HCT116 (cell line): ENCODE results near the gene QKI. TPM values are rescaled to one million over a fixed set of nuclear protein-coding genes. Genes with fewer than 3 reads are reported as not detected.

Source experiments
- ATAC-seq: fragments of 200-7000 bp; cut with Tn5 transposase; 2 replicates; pipeline ENCODE4 v1.9.1; 2020; ENCODE audit warnings: mild to moderate bottlenecking, moderate library complexity
- BruUV-seq: library from RNA; stranded (reverse); fragments of 400-500 nt; replicated peaks from 2 replicates; lab custom pipeline; 2021; lab: Mats Ljungman, UMichigan
- CTCF ChIA-PET: fragments of 300-600 bp; sonication (Branson Sonifier 250); formaldehyde crosslinking; loops from one replicate; lab custom pipeline; 2021; ENCODE audit warnings: antibody characterized with exemption; lab: Charles Lee
- POLR2A ChIA-PET: fragments of 300-600, 350-600 bp; sonication (Branson Sonifier 250); formaldehyde crosslinking; loops from one replicate; lab custom pipeline; 2021; ENCODE audit warnings: antibody characterized with exemption; lab: Charles Lee
- RAD21 ChIA-PET, 2 experiments: fragments of 300-600 bp; sonication (Branson Sonifier 250); formaldehyde crosslinking; loops; one replicate each; lab custom pipeline; 2023; ENCODE audit warnings: low total read pairs in 2 of 2; ENCODE audit not compliant: uncharacterized antibody in 2 of 2, unreplicated experiment in 2 of 2, low non-redundant PET in 1 of 2; lab: Charles Lee
- DNase-seq: peaks from one replicate; pipeline ENCODE4 v3.0.0-alpha.2; 2010; ENCODE audit warnings: low read depth, low spot score
- H2AFZ ChIP-seq: fragments of 200-600 bp; shearing (Covaris generic), sonication (generic); 2 replicates; pipeline ENCODE4 v1.6.1; 2017; ENCODE audit warnings: low read depth, mixed run types, mixed read lengths, antibody characterized with exemption, low read length; ENCODE audit not compliant: poor library complexity, severe bottlenecking
- H3K27ac ChIP-seq: 2 replicates; pipeline ENCODE4 v1.5.1; 2012; ENCODE audit warnings: low read depth, low read length
- H3K27me3 ChIP-seq: fragments of 200-600 bp; sonication (generic); 2 replicates; pipeline ENCODE4 v1.6.1; 2016; ENCODE audit warnings: mixed run types, low read length, mixed read lengths; ENCODE audit not compliant: insufficient read depth
- H3K36me3 ChIP-seq, 2 experiments: fragments of 200-500 bp in 1 of 2; fragments of 200-600 bp in 1 of 2; sonication (Bioruptor generic) in 1 of 2; sonication (generic) in 1 of 2; 2 replicates each; pipeline versions ENCODE4 v1.5.1 to v1.6.1; 2014 to 2016; ENCODE audit warnings: low read length in 2 of 2, inconsistent platforms in 1 of 2, mixed read lengths in 1 of 2, mixed run types in 1 of 2; ENCODE audit not compliant: insufficient read depth in 2 of 2, control insufficient read depth in 1 of 2
- H3K4me1 ChIP-seq, 2 experiments: fragments of 200-600 bp in 1 of 2; sonication (generic) in 1 of 2; 2 replicates each; pipeline versions ENCODE4 v1.5.1 to v1.6.1; 2012 to 2017; ENCODE audit warnings: low read length in 2 of 2, inconsistent platforms in 1 of 2, mild to moderate bottlenecking in 1 of 2, mixed read lengths in 1 of 2, mixed run types in 1 of 2, moderate library complexity in 1 of 2; ENCODE audit not compliant: insufficient read depth in 2 of 2, control insufficient read depth in 1 of 2
- H3K4me2 ChIP-seq: fragments of 200-600 bp; sonication (generic); 2 replicates; pipeline ENCODE4 v1.6.1; 2017; ENCODE audit warnings: mixed run types, low read length, mixed read lengths
- H3K4me3 ChIP-seq, 2 experiments: fragments of 200-600 bp in 1 of 2; sonication (generic) in 1 of 2; replicated peaks in 1 of 2; 2 replicates each; pipeline ENCODE4 v1.5.1; 2011 to 2016; ENCODE audit warnings: low read length in 2 of 2, control low read depth in 1 of 2, low read depth in 1 of 2, mild to moderate bottlenecking in 1 of 2, mixed read lengths in 1 of 2, mixed run types in 1 of 2
- H3K79me2 ChIP-seq: fragments of 200-600 bp; sonication (generic); 2 replicates; pipeline ENCODE4 v1.6.1; 2017; ENCODE audit warnings: mild to moderate bottlenecking, mixed run types, low read length, moderate library complexity, mixed read lengths; ENCODE audit not compliant: insufficient read depth
- H3K9ac ChIP-seq: fragments of 200-600 bp; sonication (generic); 2 replicates; pipeline ENCODE4 v1.6.1; 2016; ENCODE audit warnings: low read length, mixed read lengths
- H3K9me2 ChIP-seq: fragments of 200-600 bp; sonication (generic), shearing (Covaris generic); 2 replicates; pipeline ENCODE4 v1.6.1; 2017; ENCODE audit warnings: mixed run types, mild to moderate bottlenecking, moderate library complexity; ENCODE audit not compliant: insufficient read depth
- H3K9me3 ChIP-seq, 2 experiments: fragments of 200-500 bp in 1 of 2; fragments of 200-600 bp in 1 of 2; sonication (Bioruptor generic) in 1 of 2; sonication (generic) in 1 of 2; 2 replicates each; pipeline ENCODE4 v1.6.1; 2014 to 2017; ENCODE audit warnings: low read length in 2 of 2, mixed read lengths in 2 of 2, inconsistent platforms in 1 of 2, low read depth in 1 of 2, mild to moderate bottlenecking in 1 of 2, mixed run types in 1 of 2, moderate library complexity in 1 of 2; ENCODE audit not compliant: control insufficient read depth in 1 of 2, insufficient read depth in 1 of 2
- H4K20me1 ChIP-seq: fragments of 200-600 bp; sonication (generic), shearing (Covaris generic); 2 replicates; pipeline ENCODE4 v1.6.1; 2017; ENCODE audit warnings: mixed run types, mild to moderate bottlenecking, moderate library complexity; ENCODE audit not compliant: insufficient read depth
- ATF3 ChIP-seq: IDR thresholded peaks from 2 replicates; pipeline ENCODE4 v1.6.1; 2012
- CBX3 ChIP-seq: IDR thresholded peaks from 2 replicates; pipeline ENCODE4 v1.6.1; 2012; ENCODE audit warnings: low read depth
- CTCF ChIP-seq, 3 experiments: fragments of 200-600 bp in 1 of 3; sonication (generic) in 1 of 3; IDR thresholded peaks in 2 of 3; conservative IDR thresholded peaks in 1 of 3; 2 replicates each; pipeline ENCODE4 v1.5.1; 2012 to 2017; ENCODE audit warnings: low read depth in 2 of 3, low read length in 2 of 3, antibody characterized with exemption in 1 of 3, borderline replicate concordance in 1 of 3, control low read depth in 1 of 3, mild to moderate bottlenecking in 1 of 3, mixed read lengths in 1 of 3, mixed run types in 1 of 3, moderate library complexity in 1 of 3; ENCODE audit not compliant: insufficient read depth in 1 of 3
- ELF1 ChIP-seq: IDR thresholded peaks from 2 replicates; pipeline ENCODE4 v1.6.1; 2012; ENCODE audit warnings: low read depth, borderline replicate concordance
- EZH2 ChIP-seq: fragments of 200-600 bp; sonication (generic); IDR thresholded peaks from 2 replicates; pipeline ENCODE4 v1.6.1; 2017; ENCODE audit warnings: antibody characterized with exemption, mixed run types
- EZH2phosphoT487 ChIP-seq: fragments of 200-600 bp; IDR thresholded peaks from 2 replicates; pipeline ENCODE4 v1.6.1; 2018; ENCODE audit warnings: antibody characterized with exemption, borderline replicate concordance
- FOSL1 ChIP-seq: IDR thresholded peaks from 2 replicates; pipeline ENCODE4 v1.6.1; 2012; ENCODE audit warnings: low read depth
- JUND ChIP-seq: IDR thresholded peaks from 2 replicates; pipeline ENCODE4 v1.6.1; 2012
- MAX ChIP-seq: IDR thresholded peaks from 2 replicates; pipeline ENCODE4 v1.6.1; 2012
- POLR2A ChIP-seq: IDR thresholded peaks from 2 replicates; pipeline ENCODE4 v1.7.0; 2011; ENCODE audit warnings: borderline replicate concordance; ENCODE audit not compliant: insufficient read depth, insufficient read length; ENCODE audit errors: extremely low read depth
- POLR2AphosphoS5 ChIP-seq: IDR thresholded peaks from 2 replicates; pipeline ENCODE4 v1.6.1; 2011; ENCODE audit warnings: mild to moderate bottlenecking, low read depth, low read length, moderate library complexity
- RAD21 ChIP-seq: IDR thresholded peaks from 2 replicates; pipeline ENCODE4 v1.6.1; 2012; ENCODE audit warnings: low read depth, mild to moderate bottlenecking
- REST ChIP-seq: IDR thresholded peaks from 2 replicates; pipeline ENCODE4 v1.6.1; 2012; ENCODE audit warnings: low read depth
- SP1 ChIP-seq: IDR thresholded peaks from 2 replicates; pipeline ENCODE4 v1.6.1; 2012; ENCODE audit warnings: low read depth
- TCF7L2 ChIP-seq: IDR thresholded peaks from 2 replicates; pipeline ENCODE4 v1.7.0; 2011; ENCODE audit warnings: borderline replicate concordance, inconsistent platforms; ENCODE audit not compliant: insufficient read depth, insufficient read length; ENCODE audit errors: extremely low read depth
- YY1 ChIP-seq: IDR thresholded peaks from 2 replicates; pipeline ENCODE4 v1.6.1; 2011; ENCODE audit warnings: low read length, low read depth, moderate library complexity, mild to moderate bottlenecking; ENCODE audit not compliant: insufficient replicate concordance; ENCODE audit errors: extremely low read depth
- ZFX ChIP-seq: fragments of 450-650 bp; IDR thresholded peaks from 2 replicates; pipeline ENCODE4 v1.6.1; 2017
- ZNF274 ChIP-seq: fragments of 200-500 bp; sonication (Bioruptor generic); IDR thresholded peaks from 2 replicates; pipeline ENCODE4 v1.6.1; 2014; ENCODE audit warnings: mild to moderate bottlenecking, low read depth, low read length, inconsistent platforms
- intact Hi-C: fragments of 100-400 bp; cut with micrococcal nuclease; formaldehyde crosslinking; loops from 2 replicates; pipeline ENCODE4 v1.10.0; 2022
- total RNA-seq: library from RNA; stranded (reverse); gene quantifications from one replicate; pipeline ENCODE4 v1.2.1, GENCODE V29; 2021; ENCODE audit not compliant: unreplicated experiment

QKI gene
- total RNA-seq, 1 experiment from 2014 or later: 35.3 TPM

- ATAC-seq: no peak
- no TSS peak for BruUV-seq
- no peak overlapping the region for H3K27ac ChIP-seq
- POLR2A ChIA-PET: interaction anchor here (0.6 kb wide), 1 partner anchor 16 kb away, joined by 3 read pairs; no protein-coding TSS in a partner anchor
- TF ChIP-seq FOSL1: no peak
- no peak for TF ChIP-seq CTCF (IDR thresholded peaks at IDR 0.05 in 2 of 3, conservative IDR thresholded peaks at IDR 0.05 in 1 of 3; ENCODE audit: borderline replicate concordance in 1 of 3, insufficient read depth in 1 of 3, low read depth in 2 of 3, low read length in 2 of 3)
- no peak for TF ChIP-seq ZFX
- TF ChIP-seq ZNF274: no peak
- TF ChIP-seq ATF3: no peak
- TF ChIP-seq TCF7L2: no peak
- TF ChIP-seq POLR2AphosphoS5: no peak
- TF ChIP-seq RAD21: no peak
- TF ChIP-seq POLR2A: no peak
- TF ChIP-seq CBX3: no peak
- no peak for TF ChIP-seq REST
- no peak for TF ChIP-seq EZH2phosphoT487
- no peak for TF ChIP-seq JUND
- TF ChIP-seq EZH2: no peak
- no peak for TF ChIP-seq MAX
- TF ChIP-seq YY1: no peak
- TF ChIP-seq SP1: no peak
- no peak for TF ChIP-seq ELF1
- no peaks in the 10 kb centered on the region for H3K79me2 ChIP-seq
- H4K20me1 ChIP-seq: no peaks in the 10 kb centered on the region
- intact Hi-C loops: no loop called here
- RAD21 ChIA-PET: no interaction called here
- no peaks in the 10 kb centered on the region for H3K27me3 ChIP-seq
- peaks cover 0 to 11% of the 10 kb centered on the region in 2 experiments; a peak in 2 of 4 replicates for H3K4me1 ChIP-seq
- no peak overlapping the region for H3K4me2 ChIP-seq
- no peak overlapping the region for H3K4me3 ChIP-seq
- DNase-seq: no peak
- H3K9me3 ChIP-seq: no peaks in the 10 kb centered on the region
- no peaks in the 10 kb centered on the region; the same call in 1 of the 2 replicates for H3K9me2 ChIP-seq
- H3K9ac ChIP-seq: no peak overlapping the region
- CTCF ChIA-PET: no interaction called here
- no peak overlapping the region for H2AFZ ChIP-seq
- H3K36me3 ChIP-seq: no peaks in the 10 kb centered on the region
Observed at GRCh38 chr6:163570579-163571231, 156.2 kb downstream of the QKI start.
